B cell (primary cell): Measurements from ENCODE around the gene TMEM131L. TPM values are rescaled to one million over a fixed set of nuclear protein-coding genes. Genes with fewer than 3 reads are reported as not detected.

Experiments
- ATAC-seq: fragments of 200-7000 bp; cut with Tn5 transposase; one replicate; pipeline ENCODE4 v1.10.0; 2021; ENCODE audit warnings: low read depth, mild to moderate bottlenecking, moderate number of reproducible peaks, moderate library complexity
- CTCF ChIA-PET: fragments of 350-600 bp; sonication (Branson Sonifier 250); formaldehyde crosslinking; loops from one replicate; lab custom pipeline; 2021; ENCODE audit warnings: antibody characterized with exemption, inconsistent platforms; lab: Charles Lee
- POLR2A ChIA-PET: fragments of 350-600 bp; sonication (Branson Sonifier 250); formaldehyde crosslinking; loops from one replicate; lab custom pipeline; 2021; ENCODE audit warnings: antibody characterized with exemption; lab: Charles Lee
- DNase-seq: peaks from one replicate; pipeline ENCODE4 v3.0.0; 2013
- H2AFZ ChIP-seq: 2 replicates; pipeline ENCODE4 v1.6.1; 2012; ENCODE audit warnings: mild to moderate bottlenecking, low read depth, low read length; ENCODE audit not compliant: insufficient read depth, poor library complexity, severe bottlenecking
- H3K27ac ChIP-seq, 2 donors: 1 replicate in 1 of 2; 2 replicates in 1 of 2; pipeline ENCODE4 v1.5.1; 2012 to 2013; ENCODE audit warnings: low read length in 2 of 2, mild to moderate bottlenecking in 2 of 2, moderate library complexity in 1 of 2
- H3K27me3 ChIP-seq, 4 experiments: fragments of 200-600 bp in 1 of 4; sonication (generic) in 1 of 4; replicated peaks in 1 of 4; 1 replicate in 2 of 4; 2 replicates in 2 of 4; pipeline versions ENCODE4 v1.6.1 to v1.7.0; 2013 to 2016; ENCODE audit warnings: low read length in 3 of 4, mild to moderate bottlenecking in 2 of 4, mixed read lengths in 1 of 4, moderate library complexity in 1 of 4; ENCODE audit not compliant: insufficient read depth in 4 of 4, control insufficient read depth in 3 of 4; ENCODE audit errors: control extremely low read depth in 1 of 4
- H3K36me3 ChIP-seq, 2 experiments: replicated peaks in 1 of 2; 1 replicate in 1 of 2; 2 replicates in 1 of 2; pipeline versions ENCODE4 v1.6.1 to v1.7.1; 2013; ENCODE audit warnings: low read length in 1 of 2; ENCODE audit not compliant: insufficient read depth in 2 of 2, control insufficient read depth in 1 of 2; ENCODE audit errors: control extremely low read depth in 1 of 2, extremely low read depth in 1 of 2
- H3K4me1 ChIP-seq, 2 donors: fragments of 200-600 bp in 1 of 2; sonication (generic) in 1 of 2; 1 replicate in 1 of 2; 2 replicates in 1 of 2; pipeline versions ENCODE4 v1.5.1 to v1.6.1; 2013 to 2017; ENCODE audit warnings: low read length in 2 of 2; ENCODE audit not compliant: control insufficient read depth in 2 of 2, insufficient read depth in 2 of 2
- H3K4me2 ChIP-seq: replicated peaks from 2 replicates; pipeline ENCODE3; 2012; ENCODE audit warnings: mild to moderate bottlenecking, low read depth, low read length; ENCODE audit not compliant: poor library complexity, severe bottlenecking
- H3K4me3 ChIP-seq, 5 experiments: fragments of 200-600 bp in 1 of 5; sonication (generic) in 1 of 5; 1 replicate in 3 of 5; 2 replicates in 2 of 5; pipeline versions ENCODE4 v1.5.1 to v1.7.0; 2011 to 2016; ENCODE audit warnings: low read length in 4 of 5, mild to moderate bottlenecking in 4 of 5, low read depth in 2 of 5, control low read depth in 1 of 5, moderate library complexity in 1 of 5; ENCODE audit not compliant: insufficient read depth in 1 of 5; ENCODE audit errors: control extremely low read depth in 1 of 5, extremely low read depth in 1 of 5
- H3K79me2 ChIP-seq: fragments of 200-600 bp; sonication (generic); one replicate; pipeline ENCODE4 v1.6.0; 2016; ENCODE audit warnings: low read length; ENCODE audit not compliant: control insufficient read depth, insufficient read depth
- H3K9ac ChIP-seq: fragments of 200-600 bp; sonication (generic); 2 replicates; pipeline ENCODE4 v1.6.1; 2017; ENCODE audit warnings: mild to moderate bottlenecking, low read length, moderate library complexity
- H3K9me3 ChIP-seq, 3 donors: one replicate each; pipeline versions ENCODE4 v1.6.1 to v1.7.1; 2013; ENCODE audit warnings: low read length in 2 of 3; ENCODE audit not compliant: control insufficient read depth in 2 of 3, insufficient read depth in 1 of 3; ENCODE audit errors: control extremely low read depth in 1 of 3
- H4K20me1 ChIP-seq: 2 replicates; pipeline ENCODE4 v1.6.0; 2012; ENCODE audit warnings: mild to moderate bottlenecking, low read length; ENCODE audit not compliant: insufficient read depth, control insufficient read depth, poor library complexity, severe bottlenecking
- H3K27ac Mint-ChIP-seq: one replicate; pipeline ENCODE4 v1.8.0; 2021; ENCODE audit warnings: mixed read lengths
- H3K27me3 Mint-ChIP-seq: one replicate; pipeline ENCODE4 v1.8.0; 2021; ENCODE audit warnings: mixed read lengths
- H3K4me1 Mint-ChIP-seq: one replicate; pipeline ENCODE4 v1.8.0; 2021; ENCODE audit warnings: mixed read lengths
- H3K4me3 Mint-ChIP-seq: one replicate; pipeline ENCODE4 v1.8.0; 2021; ENCODE audit warnings: mixed read lengths
- H3K9me3 Mint-ChIP-seq: one replicate; pipeline ENCODE4 v1.8.0; 2022; ENCODE audit warnings: mixed read lengths; ENCODE audit not compliant: insufficient read depth
- CTCF ChIP-seq: fragments of 200-600 bp; IDR thresholded peaks from one replicate; pipeline ENCODE4 v1.8.0; 2022; ENCODE audit warnings: antibody characterized with exemption, mild to moderate bottlenecking
- EZH2 ChIP-seq: IDR thresholded peaks from 2 replicates; pipeline ENCODE4 v1.6.1; 2012; ENCODE audit warnings: borderline replicate concordance, low read depth, mild to moderate bottlenecking, moderate library complexity, low read length; ENCODE audit not compliant: insufficient read depth, poor library complexity, severe bottlenecking
- WGBS: methylation state at CpG from one replicate; pipeline ENCODE4 v1.1.5; 2013; ENCODE audit warnings: missing lambda C conversion rate; ENCODE audit not compliant: insufficient coverage; 5-methylcytosine and 5-hydroxymethylcytosine counted together
- intact Hi-C: fragments of 100-400 bp; cut with micrococcal nuclease; formaldehyde crosslinking; loops from one replicate; pipeline ENCODE4 v1.10.0; 2022
- polyA plus RNA-seq: library from polyadenylated mRNA; depleted of rRNA; stranded (reverse); fragments of >200 nt; gene quantifications from 2 replicates; pipeline ENCODE4 v1.2.3, GENCODE V29; 2012
- total RNA-seq, 2 donors: library from RNA; stranded (reverse); fragments of 120-200 nt in 1 of 2; gene quantifications; 1 replicate in 1 of 2; 2 replicates in 1 of 2; pipeline versions ENCODE4 v1.2.3 to v1.2.4, GENCODE V29; 2013 to 2022

The TMEM131L gene
- total and polyA plus RNA-seq, 2 donors (not counting 1 experiment from before 2014, with no cell fraction given), result 56.4 to 120 TPM

- peaks cover 1 to 16% (median 15%) of the 10 kb centered on the region in 3 donors for H3K9me3 ChIP-seq
- H3K36me3 ChIP-seq, result peaks cover 4% of the 10 kb centered on the region in 2 experiments
- peak within 1 kb of the TSS; percentile 99 for H3K4me2 ChIP-seq
- H3K4me3 ChIP-seq, result peak within 1 kb of the TSS; percentile 68 to 90 (median 87)
- H4K20me1 ChIP-seq, result no peaks in the 10 kb centered on the region
- H3K4me1 ChIP-seq, result peaks cover 12 to 17% of the 10 kb centered on the region in 2 donors
- under 1% methylated on average over 75 of the region's 75 CpGs for WGBS
- Mint-ChIP-seq H3K9me3 (peaks cover 12% of the 10 kb centered on the region), H3K27me3 (peaks cover 7% of the 10 kb centered on the region), H3K4me3 (peak within 1 kb of the TSS; percentile 89), H3K27ac (peak within 1 kb of the TSS; percentile 73), H3K4me1 (peaks cover 15% of the 10 kb centered on the region)
- H2AFZ ChIP-seq, result peak within 1 kb of the TSS; percentile 86
- intact Hi-C loops, result no loop called here
- no peaks in the 10 kb centered on the region for H3K79me2 ChIP-seq
- DNase-seq (peak; percentile 86), ATAC-seq (peak; percentile 93)
- ChIA-PET POLR2A (no interaction called here), CTCF (interaction anchor here (1.0 to 1.8 kb wide), 2 partner anchors 66 to 745 kb away, joined by 3 to 6 read pairs; no protein-coding TSS in a partner anchor)
- TF ChIP-seq EZH2, result no peak
- no peak for TF ChIP-seq CTCF
- peak within 1 kb of the TSS; percentile 38 to 47 for H3K27ac ChIP-seq
- H3K27me3 ChIP-seq, result peaks cover 0 to 15% (median 7%) of the 10 kb centered on the region in 4 experiments
- peak within 1 kb of the TSS; percentile 96 for H3K9ac ChIP-seq
These were observed 218.2 kb downstream of the TMEM131L start, which contains the start of gene TLR2 for GRCh38 chr4:153684182-153684970. TSS of gene TLR2 (plus strand) at chr4:153684280. CDS start at chr4:153702908, 18,628 bp downstream.

- peaks cover 1 to 16% (median 15%) of the 10 kb centered on the region in 3 donors for H3K9me3 ChIP-seq
- peaks cover 4% of the 10 kb centered on the region in 2 experiments for H3K36me3 ChIP-seq
- no peak overlapping the region for H3K27ac ChIP-seq
- H3K4me1 ChIP-seq, result peaks cover 12 to 17% of the 10 kb centered on the region in 2 donors
- TF ChIP-seq EZH2 (no peak), CTCF (no peak)
- peak overlapping the region; percentile 99 for H3K4me2 ChIP-seq
- H3K4me1 Mint-ChIP-seq, result peaks cover 15% of the 10 kb centered on the region
- peaks cover 0 to 14% (median 6%) of the 10 kb centered on the region in 4 experiments for H3K27me3 ChIP-seq
- H2AFZ ChIP-seq, result peak overlapping the region; percentile 86
- H4K20me1 ChIP-seq, result no peaks in the 10 kb centered on the region
- H3K27ac Mint-ChIP-seq, result peak overlapping the region; percentile 73
- ATAC-seq, result no peak
- intact Hi-C loops, result no loop called here
- peak overlapping the region; percentile 68 to 90 (median 87) for H3K4me3 ChIP-seq
- 3% methylated on average over 5 of the region's 9 CpGs for WGBS
- ChIA-PET POLR2A (no interaction called here), CTCF (interaction anchor here (1.0 kb wide), 1 partner anchor 746 kb away, joined by 3 read pairs; no protein-coding TSS in a partner anchor)
- H3K79me2 ChIP-seq, result no peaks in the 10 kb centered on the region
- H3K4me3 Mint-ChIP-seq, result peak overlapping the region; percentile 89
- peak overlapping the region; percentile 96 for H3K9ac ChIP-seq
- DNase-seq, result no peak
- H3K9me3 Mint-ChIP-seq, result peaks cover 17% of the 10 kb centered on the region
- peaks cover 7% of the 10 kb centered on the region for H3K27me3 Mint-ChIP-seq
These were observed 218.8 kb downstream of the TMEM131L start for GRCh38 chr4:153684971-153685371.
